WTC11 (cell line): ENCODE results near the gene ZNF750.

ENCODE experiments used
- CTCF ChIP-seq: fragments of 200-600 bp; IDR thresholded peaks from 2 replicates; pipeline ENCODE4 v1.8.0; 2022; ENCODE audit warnings: antibody characterized with exemption
- E2F1 ChIP-seq: sonication (generic); formaldehyde crosslinking; IDR thresholded peaks from 2 replicates; pipeline ENCODE4 v1.8.0; 2022; ENCODE audit warnings: mild to moderate bottlenecking, missing genetic modification reagents
- ESRRA ChIP-seq: sonication (generic); formaldehyde crosslinking; IDR thresholded peaks from 2 replicates; pipeline ENCODE4 v1.8.1; 2022; ENCODE audit warnings: mild to moderate bottlenecking, missing genetic modification reagents, borderline replicate concordance

GRCh38 chr17:82787081-82787848 lies 52.6 kb downstream of the ZNF750 start:
- no peak for TF ChIP-seq CTCF
- TF ChIP-seq E2F1 (CRISPR knock-in tag): no peak
- TF ChIP-seq ESRRA: no peak
